Measurements from ENCODE around the gene ARFGAP2. TPM values are rescaled to one million over a fixed set of nuclear protein-coding genes. Genes with fewer than 3 reads are reported as not detected.

ARFGAP2 gene
- total RNA-seq, 1 experiment from 2014 or later = 97.5 TPM

DNA sequence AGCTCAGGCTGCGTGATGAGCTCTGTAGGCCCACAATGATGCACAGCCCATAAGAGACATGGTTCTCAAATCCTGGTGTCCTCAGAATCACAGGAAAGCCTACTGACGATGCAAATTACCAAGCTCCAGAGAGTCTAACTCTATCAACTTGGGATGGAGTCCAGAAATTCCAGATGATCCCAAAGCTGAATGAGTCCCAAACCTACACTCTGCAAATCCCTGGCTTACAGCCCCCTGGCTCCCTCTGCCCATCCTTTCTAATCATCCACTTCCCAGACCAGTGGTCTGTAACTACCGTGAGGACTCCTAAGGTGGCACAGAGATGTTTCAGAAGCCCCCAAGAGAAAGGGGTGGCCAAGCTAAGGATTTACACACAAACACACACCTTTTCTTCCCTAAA lies 13.5 kb downstream of the ARFGAP2 start:
- Histone ChIP-seq H3K9me3 (ENCODE audit: low read length) (no peaks in the 10 kb centered on the region), H3K4me3 (ENCODE audit: low read length) (no peak overlapping the region), H3K36me3 (ENCODE audit: low read depth, low read length) (peaks cover 19% of the 10 kb centered on the region; the same call in 1 of the 2 replicates), H3K4me2 (ENCODE audit: low read length) (no peak overlapping the region), H3K9ac (ENCODE audit: low read length) (no peak overlapping the region), H2AFZ (ENCODE audit: low read length) (no peak overlapping the region), H3K4me1 (ENCODE audit: insufficient read depth, low read length) (no peaks in the 10 kb centered on the region), H4K20me1 (ENCODE audit: low read length) (no peaks in the 10 kb centered on the region), H3K27ac (ENCODE audit: low read length) (no peak overlapping the region), H3K9me2 (replicated peaks; ENCODE audit: low read length) (no peaks in the 10 kb centered on the region), H3K27me3 (ENCODE audit: low read length) (no peaks in the 10 kb centered on the region), H3F3A (ENCODE audit: low read length, unreplicated experiment) (no peaks in the 10 kb centered on the region), H3K79me2 (ENCODE audit: low read length) (no peaks in the 10 kb centered on the region)
- ATAC-seq (no peak), DNase-seq (no peak)
- TF ChIP-seq EZH2phosphoT487 (IDR thresholded peaks at IDR 0.05; ENCODE audit: borderline replicate concordance, low read length) (no peak), EZH2 (IDR thresholded peaks at IDR 0.05; ENCODE audit: low read length, unreplicated experiment) (no peak)
- TF ChIP-seq, protein P1, sequence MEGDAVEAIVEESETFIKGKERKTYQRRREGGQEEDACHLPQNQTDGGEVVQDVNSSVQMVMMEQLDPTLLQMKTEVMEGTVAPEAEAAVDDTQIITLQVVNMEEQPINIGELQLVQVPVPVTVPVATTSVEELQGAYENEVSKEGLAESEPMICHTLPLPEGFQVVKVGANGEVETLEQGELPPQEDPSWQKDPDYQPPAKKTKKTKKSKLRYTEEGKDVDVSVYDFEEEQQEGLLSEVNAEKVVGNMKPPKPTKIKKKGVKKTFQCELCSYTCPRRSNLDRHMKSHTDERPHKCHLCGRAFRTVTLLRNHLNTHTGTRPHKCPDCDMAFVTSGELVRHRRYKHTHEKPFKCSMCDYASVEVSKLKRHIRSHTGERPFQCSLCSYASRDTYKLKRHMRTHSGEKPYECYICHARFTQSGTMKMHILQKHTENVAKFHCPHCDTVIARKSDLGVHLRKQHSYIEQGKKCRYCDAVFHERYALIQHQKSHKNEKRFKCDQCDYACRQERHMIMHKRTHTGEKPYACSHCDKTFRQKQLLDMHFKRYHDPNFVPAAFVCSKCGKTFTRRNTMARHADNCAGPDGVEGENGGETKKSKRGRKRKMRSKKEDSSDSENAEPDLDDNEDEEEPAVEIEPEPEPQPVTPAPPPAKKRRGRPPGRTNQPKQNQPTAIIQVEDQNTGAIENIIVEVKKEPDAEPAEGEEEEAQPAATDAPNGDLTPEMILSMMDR (conservative IDR thresholded peaks at IDR 0.05; ENCODE audit: low read depth, low read length) = no peak
- BruUV-seq (replicated peaks) = no TSS peak
- ChIA-PET CTCF (interaction anchor here (0.6 kb wide), 2 partner anchors 97 to 246 kb away, joined by 6 to 14 read pairs; no protein-coding TSS in a partner anchor), POLR2A (ENCODE audit: unreplicated experiment) (no interaction called here)
- intact Hi-C loops (cut with micrococcal nuclease) = no loop called here

DNA sequence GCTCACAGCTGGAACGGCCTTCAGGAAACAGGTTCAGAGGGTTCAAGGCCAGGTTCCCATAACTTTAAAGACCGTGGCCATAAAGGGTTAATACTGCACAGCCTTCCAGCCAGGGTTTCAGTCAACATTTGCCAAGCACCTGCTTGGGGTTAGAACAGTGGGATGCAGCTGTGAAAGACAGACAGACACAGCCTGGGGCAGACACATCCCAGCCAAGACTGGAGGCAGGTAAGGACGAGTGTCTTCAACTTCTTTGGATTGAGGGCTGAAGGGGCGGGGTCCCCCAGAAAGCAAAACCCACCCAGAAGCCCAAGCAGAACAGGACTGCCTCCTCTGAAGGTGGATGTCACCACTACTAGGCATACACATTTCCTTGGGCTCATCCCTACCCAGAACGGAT lies 14.3 kb downstream of the ARFGAP2 start:
- DNase-seq (no peak), ATAC-seq (no peak)
- no peak overlapping the region for H3K9ac ChIP-seq (ENCODE audit: low read length)
- no peaks in the 10 kb centered on the region for H3K27me3 ChIP-seq (ENCODE audit: low read length)
- H3F3A ChIP-seq (ENCODE audit: low read length, unreplicated experiment) = no peaks in the 10 kb centered on the region
- no peak overlapping the region for H3K4me3 ChIP-seq (ENCODE audit: low read length)
- H3K4me2 ChIP-seq (ENCODE audit: low read length) = no peak overlapping the region
- no peaks in the 10 kb centered on the region for H4K20me1 ChIP-seq (ENCODE audit: low read length)
- H2AFZ ChIP-seq (ENCODE audit: low read length) = no peak overlapping the region
- no peak for TF ChIP-seq EZH2phosphoT487 (IDR thresholded peaks at IDR 0.05; ENCODE audit: borderline replicate concordance, low read length)
- no peak for TF ChIP-seq EZH2 (IDR thresholded peaks at IDR 0.05; ENCODE audit: low read length, unreplicated experiment)
- TF ChIP-seq, protein P1 (conservative IDR thresholded peaks at IDR 0.05; ENCODE audit: low read depth, low read length) = no peak
- no peaks in the 10 kb centered on the region for H3K79me2 ChIP-seq (ENCODE audit: low read length)
- peaks cover 12% of the 10 kb centered on the region; the same call in 1 of the 2 replicates for H3K36me3 ChIP-seq (ENCODE audit: low read depth, low read length)
- POLR2A ChIA-PET (ENCODE audit: unreplicated experiment) = no interaction called here
- no peaks in the 10 kb centered on the region for H3K9me3 ChIP-seq (ENCODE audit: low read length)
- H3K9me2 ChIP-seq (replicated peaks; ENCODE audit: low read length) = no peaks in the 10 kb centered on the region
- no peak overlapping the region for H3K27ac ChIP-seq (ENCODE audit: low read length)
- CTCF ChIA-PET = no interaction called here
- no TSS peak for BruUV-seq (replicated peaks)
- H3K4me1 ChIP-seq (ENCODE audit: insufficient read depth, low read length) = no peaks in the 10 kb centered on the region
- intact Hi-C loops (cut with micrococcal nuclease) = no loop called here

DNA sequence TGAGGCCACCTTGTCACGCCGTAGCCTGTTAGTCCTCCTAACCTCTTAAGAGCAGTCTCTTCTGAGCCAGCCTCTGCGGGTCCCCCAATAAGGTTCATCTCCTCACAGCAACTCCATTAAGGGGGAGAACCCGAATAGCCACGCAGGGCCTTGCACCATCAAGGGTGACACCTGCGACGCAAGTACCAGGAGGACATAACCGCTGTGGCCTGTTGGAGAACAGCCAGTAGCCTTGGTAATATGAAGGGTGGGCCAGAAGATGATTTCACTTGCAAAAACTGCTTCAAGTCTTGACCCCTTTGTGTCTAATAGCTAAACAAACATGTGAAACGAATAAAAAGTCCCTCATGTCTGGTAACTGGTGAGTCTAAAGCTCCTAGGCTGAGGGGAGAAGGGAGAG lies 14.8 kb downstream of the ARFGAP2 start:
- Histone ChIP-seq H3K36me3 (ENCODE audit: low read depth, low read length) (peaks cover 7% of the 10 kb centered on the region; the same call in 1 of the 2 replicates), H3F3A (ENCODE audit: low read length, unreplicated experiment) (no peaks in the 10 kb centered on the region), H3K27ac (ENCODE audit: low read length) (no peak overlapping the region), H3K9ac (ENCODE audit: low read length) (no peak overlapping the region), H3K9me3 (ENCODE audit: low read length) (no peaks in the 10 kb centered on the region), H3K4me3 (ENCODE audit: low read length) (no peak overlapping the region), H3K79me2 (ENCODE audit: low read length) (no peaks in the 10 kb centered on the region), H3K9me2 (replicated peaks; ENCODE audit: low read length) (no peaks in the 10 kb centered on the region), H2AFZ (ENCODE audit: low read length) (no peak overlapping the region), H3K27me3 (ENCODE audit: low read length) (no peaks in the 10 kb centered on the region), H3K4me1 (ENCODE audit: insufficient read depth, low read length) (no peaks in the 10 kb centered on the region), H3K4me2 (ENCODE audit: low read length) (no peak overlapping the region), H4K20me1 (ENCODE audit: low read length) (no peaks in the 10 kb centered on the region)
- BruUV-seq (replicated peaks) = no TSS peak
- ATAC-seq = no peak
- TF ChIP-seq EZH2 (IDR thresholded peaks at IDR 0.05; ENCODE audit: low read length, unreplicated experiment) = no peak
- ChIA-PET CTCF (no interaction called here), POLR2A (ENCODE audit: unreplicated experiment) (no interaction called here)
- intact Hi-C loops (cut with micrococcal nuclease) = loop anchor here (1.0 kb wide), 1 partner anchor 273 kb away; no protein-coding TSS in a partner anchor
- DNase-seq = no peak
